Stimulated activated CD4-positive, alpha-beta T cell treated with anti-CD3 and anti-CD28 coated beads, Interleukin-1b, Interleukin-23, amount 100 ng/mL, for 4 hours (primary cell): Measurements from ENCODE around the gene MAPK4.
"Not testable (repeated sequence)": the region's sequence is repeated elsewhere in the genome, so short reads cannot be mapped to it uniquely, and the experiment has no call there.

Experiments used
- DNase-seq, 2 donors: peaks; one replicate each; pipeline ENCODE4 v3.0.0-alpha.2; 2020; ENCODE audit warnings: low read depth in 2 of 2

Gene MAPK4

DNA sequence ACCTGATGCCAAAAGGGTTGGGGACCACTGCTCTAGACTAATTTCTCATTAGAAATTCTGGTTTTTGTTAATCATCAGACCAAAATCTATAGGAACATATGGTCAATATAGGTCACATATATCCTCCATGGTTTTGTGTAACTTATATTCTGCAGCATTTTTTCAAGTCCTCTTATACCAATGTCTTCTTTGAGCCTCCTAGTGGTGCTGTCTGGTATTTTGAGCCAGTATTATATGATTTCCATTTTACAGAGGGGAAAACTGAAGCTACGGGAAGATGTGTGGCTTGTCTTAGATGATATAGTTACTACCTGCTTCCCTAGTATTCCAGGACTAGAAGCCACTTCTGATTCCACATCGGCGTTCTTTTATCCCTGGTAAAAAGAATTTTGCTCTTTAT, 13.8 kb downstream of the MAPK4 start:
- no peak for DNase-seq

DNA sequence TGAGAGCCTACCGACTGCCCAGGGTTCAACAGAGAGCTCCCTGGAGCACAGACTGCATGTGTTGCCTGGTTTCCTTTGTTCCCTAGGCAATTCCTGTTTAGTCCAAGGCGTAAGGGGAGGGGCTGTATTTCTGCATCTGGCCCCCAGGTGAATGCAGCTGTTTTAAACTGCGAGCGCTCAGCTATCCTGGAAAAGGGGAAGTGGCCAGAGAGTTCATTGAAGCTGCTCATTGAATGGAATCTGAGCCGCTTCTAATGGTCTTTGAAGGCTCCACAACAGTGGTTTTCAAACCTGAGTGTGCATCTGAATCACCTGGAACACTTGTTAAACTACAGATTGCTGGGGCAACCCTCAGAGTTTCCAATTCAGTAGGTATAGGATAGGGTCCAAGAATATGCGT, 18.1 kb downstream of the MAPK4 start:
- no peak for DNase-seq

DNA sequence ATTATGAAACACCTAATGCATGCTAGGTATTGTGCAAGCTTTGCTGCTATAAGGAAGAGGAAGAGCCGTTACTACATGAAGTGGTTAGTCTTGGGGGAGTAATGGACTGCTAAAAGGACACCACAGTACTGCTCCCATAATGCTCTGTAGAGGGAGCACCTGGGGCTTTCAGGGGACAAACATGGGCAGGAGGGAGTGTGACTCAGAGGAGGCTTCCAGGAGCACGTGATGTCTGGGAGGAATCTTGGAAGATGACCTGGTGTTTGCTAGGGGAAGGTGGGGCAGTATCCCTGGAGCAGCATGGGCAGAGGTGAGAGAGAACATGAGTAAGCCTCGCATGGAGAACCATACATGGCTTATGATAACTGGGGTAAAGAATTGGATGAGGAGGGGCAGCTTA, 18.8 kb downstream of the MAPK4 start:
- no peak for DNase-seq

DNA sequence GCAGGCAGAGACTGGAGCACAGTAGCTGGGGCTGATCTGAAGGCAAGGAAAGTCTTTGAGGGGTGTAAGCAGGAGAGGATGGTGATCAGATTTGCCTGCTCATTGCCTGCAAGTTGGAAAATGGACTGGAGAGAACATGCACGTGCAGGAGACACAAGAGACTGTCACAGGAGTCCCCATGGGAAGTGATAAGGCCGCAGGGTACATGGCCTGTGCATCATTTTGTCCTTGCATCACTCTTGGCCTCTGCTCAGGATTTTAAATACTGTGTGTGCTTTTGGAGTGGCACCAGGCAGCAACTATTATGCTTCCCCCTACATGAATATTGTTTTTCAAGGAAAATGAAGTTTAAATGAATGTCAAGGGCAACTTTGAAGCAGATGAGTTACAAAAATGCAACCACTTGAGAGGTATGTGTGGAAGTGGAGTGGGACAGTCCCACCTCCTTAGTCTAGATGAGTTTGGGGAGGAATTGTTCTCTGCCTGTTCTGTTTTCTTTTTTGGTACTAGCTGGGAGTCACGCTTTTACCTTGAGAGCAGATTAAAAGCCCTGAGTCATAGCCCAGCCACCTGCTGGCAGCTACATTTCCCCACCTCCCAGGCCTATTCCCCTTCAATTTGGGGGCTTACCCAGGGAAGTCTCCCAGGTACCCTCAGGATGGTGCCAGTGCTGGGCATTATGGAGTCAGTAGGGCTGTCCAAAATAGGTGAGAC, 19.3 kb downstream of the MAPK4 start:
- no peak for DNase-seq

DNA sequence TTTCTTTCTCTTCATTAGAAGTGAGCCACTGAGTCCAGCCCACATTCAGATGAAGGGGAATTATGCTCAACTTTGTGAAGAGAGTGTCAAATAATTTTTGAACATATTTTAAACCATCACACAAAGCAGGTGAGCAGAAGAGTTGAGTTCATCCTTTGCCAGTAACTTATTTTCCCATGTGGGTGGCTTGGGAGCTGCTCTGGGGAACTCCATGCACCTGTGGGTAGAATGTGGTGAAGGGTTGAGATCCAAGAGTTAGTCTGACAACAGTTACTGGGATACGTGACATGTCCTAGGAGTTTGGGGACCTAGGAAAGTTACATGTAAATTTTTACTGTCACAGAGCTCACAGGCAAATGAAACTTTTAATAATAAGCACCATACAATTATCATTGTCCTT, 21.6 kb downstream of the MAPK4 start:
- DNase-seq, result no peak

DNA sequence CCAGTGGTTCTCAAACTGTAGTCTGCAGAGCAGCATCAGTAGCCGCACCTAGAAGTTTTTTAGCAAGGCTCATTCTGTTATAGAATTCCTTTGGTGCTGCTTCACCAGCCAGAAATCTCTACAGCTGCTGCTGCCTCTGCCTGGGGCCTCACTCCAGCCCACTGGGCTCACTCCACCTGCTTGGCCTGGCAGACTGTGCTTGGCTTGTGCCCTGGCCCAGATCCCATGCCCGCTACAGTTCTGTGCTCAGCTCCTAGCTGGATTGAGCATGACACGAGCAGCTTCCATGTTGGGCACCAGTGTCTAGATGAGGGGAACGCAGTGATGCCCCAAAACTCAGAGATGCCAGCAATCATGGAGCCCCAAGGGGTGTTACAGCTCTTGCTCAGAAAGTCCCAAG, 22.6 kb downstream of the MAPK4 start:
- no peak for DNase-seq

DNA sequence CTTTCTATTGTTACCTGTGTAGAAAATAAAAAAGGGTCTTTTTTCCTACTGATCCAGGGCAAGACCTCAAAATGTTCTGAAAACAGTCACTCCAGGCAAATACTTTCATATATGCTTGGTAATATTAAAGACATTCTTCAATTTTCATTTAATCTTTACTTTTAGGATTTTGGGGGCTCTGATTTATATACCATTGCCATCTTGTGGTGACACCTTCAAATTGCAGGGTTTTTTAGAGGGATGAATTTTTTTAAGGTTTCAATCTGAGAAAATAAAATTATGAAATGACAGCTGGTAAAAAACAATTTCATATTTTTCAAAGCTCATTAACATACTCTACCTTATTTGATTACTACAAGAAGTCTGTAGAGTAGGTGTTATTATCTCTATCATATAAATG, 26.8 kb downstream of the MAPK4 start:
- DNase-seq, result no peak

DNA sequence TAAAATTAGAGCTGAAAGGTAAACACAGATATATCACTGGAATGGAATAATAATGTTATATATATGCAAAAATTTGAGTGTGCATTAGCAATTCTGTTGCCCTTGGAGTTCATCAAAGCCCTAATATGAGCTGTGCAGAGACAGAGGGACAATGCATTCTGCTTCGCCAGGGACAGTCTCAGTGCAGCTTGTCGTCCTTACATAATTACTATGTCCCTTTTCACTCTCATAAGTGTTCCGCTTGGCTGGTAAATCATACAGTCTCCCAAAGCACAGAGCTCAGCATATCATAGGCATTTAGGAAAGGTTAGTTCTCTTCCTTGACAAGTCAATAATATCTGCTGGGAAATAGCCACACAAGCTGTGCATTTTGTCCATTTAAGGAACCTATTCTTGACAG, 30.7 kb downstream of the MAPK4 start:
- no peak for DNase-seq

DNA sequence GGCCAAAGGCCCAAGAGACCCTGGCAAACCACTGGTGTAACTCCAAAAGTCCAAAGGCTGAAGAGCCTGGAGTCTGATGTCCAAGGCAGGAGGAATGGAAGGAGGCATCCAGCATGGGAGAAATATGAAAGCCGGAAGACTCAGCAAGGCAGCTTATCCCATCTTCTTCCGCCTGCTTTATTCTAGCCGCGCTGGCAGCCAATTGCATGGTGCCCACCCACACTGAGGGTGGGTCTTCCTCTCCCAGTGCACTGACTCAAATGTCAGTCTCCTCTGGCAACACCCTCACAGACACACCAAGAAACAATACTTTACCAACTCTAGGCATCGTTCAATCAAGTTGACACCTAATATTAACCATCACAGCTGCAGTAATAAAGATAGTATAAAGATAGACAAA, 34.1 kb downstream of the MAPK4 start:
- DNase-seq, result no peak

DNA sequence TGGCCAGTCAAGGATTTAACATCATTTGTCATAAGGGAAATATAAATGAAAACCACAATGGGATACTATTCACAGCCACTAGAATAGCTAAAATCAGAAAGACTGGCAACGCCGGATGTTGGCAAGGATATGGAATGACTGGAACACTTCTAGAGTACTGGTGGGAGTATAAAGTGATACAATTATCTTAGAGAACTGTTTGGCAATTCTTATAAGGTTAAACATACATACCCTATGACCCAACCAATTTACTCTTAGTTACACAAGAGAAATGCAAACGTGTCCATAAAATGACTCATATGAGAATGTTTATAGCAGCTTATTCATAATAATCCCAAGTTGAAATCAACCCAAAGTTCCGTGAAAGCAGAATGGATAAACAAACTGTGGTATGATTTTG, 35.1 kb downstream of the MAPK4 start:
- DNase-seq, result no peak

DNA sequence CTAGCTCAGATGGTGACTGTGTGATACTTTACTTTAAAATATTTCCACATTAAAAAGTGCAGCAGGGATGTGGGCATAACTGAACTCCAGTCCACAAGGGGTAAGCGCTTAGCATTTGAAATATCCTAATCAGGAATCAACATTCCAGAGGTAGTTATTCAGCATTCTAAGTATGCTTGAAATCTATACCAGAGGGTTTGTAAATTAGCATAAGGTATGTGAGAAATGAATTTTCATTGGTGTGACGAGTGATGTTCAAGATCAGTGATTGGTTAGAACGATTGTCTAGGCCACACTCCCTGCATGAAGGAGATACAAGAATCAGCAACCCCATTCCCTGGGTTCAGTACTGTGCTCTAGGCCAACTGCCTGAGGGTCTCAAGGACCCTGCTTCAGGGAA, 42.6 kb downstream of the MAPK4 start:
- DNase-seq, result no peak

DNA sequence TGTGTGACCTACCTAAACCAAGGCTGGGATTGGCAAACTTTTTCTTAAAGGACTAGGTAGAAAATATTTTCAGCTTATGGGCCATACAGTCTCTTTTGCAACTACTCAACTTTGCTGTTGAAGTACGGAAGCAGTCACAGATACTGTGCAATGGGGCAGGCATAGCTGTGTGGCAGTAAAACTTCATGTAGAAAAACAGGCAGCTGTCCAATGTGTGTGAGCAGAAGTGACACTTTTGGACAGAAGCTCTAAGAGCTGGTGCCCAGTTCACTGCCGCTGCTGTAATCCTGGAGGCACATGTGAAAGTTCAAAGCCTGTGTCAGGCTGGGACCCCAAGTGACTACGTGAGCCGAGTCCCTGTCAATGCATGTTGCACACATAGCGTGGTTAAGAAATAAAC, 46.7 kb downstream of the MAPK4 start:
- no peak for DNase-seq

DNA sequence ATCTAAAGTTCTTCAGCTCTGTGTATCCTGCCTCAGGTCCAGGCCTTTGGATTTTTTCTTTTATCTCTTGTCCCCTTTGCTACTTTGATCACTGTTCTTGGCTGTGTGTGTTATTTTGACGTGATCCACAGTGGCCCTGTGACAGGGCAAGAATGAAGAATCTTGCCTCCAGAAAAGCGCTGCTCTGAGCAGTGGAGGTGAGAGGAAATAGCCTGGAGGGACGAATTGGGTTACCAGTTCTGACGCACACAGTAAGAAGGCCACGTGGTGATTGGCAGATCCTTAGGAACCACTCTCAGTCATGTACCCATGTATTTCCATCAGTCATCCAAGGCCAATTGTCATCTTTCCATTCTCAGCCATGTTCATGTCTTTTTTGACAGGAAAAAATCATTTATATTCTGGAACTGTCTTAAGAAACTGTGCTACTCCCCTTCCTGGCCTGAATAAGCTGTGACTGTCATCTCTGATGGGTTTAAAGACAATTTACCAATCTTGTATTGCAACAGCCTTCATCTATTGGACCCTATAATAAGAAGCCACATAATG, 47.6 kb downstream of the MAPK4 start:
- no peak for DNase-seq

DNA sequence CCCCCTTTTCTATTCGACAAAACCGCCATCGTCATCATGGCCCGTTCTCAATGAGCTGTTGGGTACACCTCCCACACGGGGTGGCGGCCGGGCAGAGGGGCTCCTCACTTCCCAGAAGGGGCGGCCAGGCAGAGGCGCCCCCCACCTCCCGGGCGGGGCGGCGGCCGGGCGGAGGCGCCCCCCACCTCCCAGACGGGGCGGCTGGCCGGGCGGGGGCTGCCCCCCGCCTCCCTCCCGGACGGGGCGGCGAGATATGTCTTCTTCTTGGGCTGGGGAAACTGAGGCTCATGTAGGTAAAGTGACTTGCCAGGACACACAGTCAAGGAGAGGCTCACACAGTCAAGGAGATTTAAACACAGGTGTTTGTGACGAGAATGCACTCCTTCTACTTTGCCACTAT, 49.3 kb downstream of the MAPK4 start:
- not testable (repeated sequence) for DNase-seq

DNA sequence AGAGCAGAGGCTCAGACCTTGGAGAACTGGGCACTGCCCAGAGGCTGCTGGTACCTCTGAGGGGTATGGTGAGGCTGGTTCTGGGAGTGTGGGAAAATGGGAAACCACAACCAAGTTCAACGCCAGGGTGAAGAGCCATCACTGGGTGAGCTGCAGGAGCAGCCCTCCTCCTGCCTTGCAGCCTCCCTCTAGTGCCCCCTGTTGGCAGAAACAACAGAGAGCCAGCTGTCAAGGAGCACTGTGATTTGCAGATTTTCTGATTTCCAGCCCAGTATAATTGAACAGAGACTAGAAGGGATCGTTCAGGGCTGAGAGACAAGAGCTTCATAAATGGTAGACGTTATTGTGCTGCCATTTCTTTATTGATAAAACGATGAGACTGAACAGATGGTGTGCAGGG, 50.5 kb downstream of the MAPK4 start:
- no peak for DNase-seq

DNA sequence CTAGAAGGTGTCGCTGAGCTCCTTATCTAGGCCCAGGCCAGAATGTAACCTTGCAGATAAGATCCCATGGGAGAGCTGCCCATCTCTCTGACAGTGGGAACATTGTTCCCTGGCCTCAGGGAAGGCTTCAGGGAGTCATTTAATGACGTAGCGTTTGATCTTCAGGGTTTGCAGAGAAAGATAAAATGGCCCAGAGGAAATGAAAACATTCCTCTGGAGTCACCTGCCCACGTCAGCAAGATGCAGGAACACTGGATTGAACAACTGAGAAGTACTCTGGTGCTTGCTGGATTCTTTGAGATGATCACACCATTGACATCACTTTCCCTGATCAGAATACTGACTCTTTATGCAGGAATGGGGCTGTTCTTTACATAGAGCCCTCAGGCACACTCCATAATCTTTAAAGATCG, 51.6 kb downstream of the MAPK4 start:
- DNase-seq, result no peak

DNA sequence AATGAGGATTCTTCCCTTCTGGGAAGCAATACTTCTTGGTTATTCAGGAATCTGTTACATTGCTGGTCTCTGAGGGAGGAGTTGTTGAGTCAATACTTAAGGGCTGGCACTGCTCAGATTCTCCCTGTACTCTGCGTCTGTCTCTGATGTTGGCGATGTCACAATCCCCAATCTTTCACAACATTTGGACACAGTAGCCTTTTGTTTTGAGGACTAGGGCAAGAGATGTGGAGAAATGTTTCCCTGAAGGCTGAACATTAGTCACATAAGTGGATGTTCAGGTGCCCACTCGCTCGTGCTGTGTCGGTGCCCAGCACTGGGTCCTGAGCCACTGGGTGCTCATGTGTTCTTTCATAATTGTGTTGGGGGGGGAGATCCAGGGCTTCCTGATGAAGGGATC, 55.0 kb downstream of the MAPK4 start:
- no peak for DNase-seq

DNA sequence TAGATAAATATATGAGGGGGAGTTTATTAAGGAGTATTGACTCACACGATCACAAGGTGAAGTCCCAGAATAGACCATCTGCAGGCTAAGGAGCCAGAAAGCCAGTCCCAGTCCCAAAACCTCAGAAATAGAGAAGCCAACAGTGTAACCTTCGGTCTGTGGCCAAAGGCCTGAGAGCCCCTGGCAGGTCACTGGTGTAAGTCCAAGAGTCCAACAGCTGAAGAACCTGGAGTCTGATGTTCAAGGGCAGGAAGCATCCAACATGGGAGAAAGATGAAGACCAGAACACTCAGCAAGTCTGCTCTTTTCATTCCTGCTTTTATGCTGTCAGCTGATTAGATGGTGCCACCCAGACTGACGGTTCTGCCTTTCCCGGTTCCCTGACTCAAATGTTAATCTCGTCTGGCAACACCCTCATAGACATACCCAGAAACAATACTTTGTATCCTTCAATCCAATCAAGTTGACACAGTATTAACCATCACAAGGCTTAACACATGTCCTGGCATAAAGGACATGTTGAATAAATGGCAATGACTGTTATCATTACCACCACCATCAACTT, 56.7 kb downstream of the MAPK4 start:
- DNase-seq, result no peak

DNA sequence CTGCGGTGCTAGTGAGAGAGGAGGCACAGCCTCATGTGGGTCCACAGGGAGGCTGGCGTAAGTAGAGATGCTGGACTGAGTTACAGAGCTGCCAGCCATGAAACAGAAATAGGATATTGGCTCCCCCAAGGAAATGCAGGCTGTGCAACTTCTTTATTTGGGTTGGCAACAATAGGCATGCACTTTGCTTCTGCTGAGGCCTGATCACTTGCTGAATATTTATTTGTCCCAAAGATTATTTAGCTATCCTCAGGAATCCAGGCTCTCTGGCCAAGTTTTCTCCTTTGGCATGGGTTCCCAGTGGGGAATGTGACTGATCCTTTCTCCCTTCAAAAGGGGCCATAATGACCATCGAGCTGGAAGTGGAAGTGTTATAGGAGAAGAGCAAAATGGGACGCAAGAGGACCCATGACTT, 60.0 kb downstream of the MAPK4 start:
- no peak for DNase-seq

DNA sequence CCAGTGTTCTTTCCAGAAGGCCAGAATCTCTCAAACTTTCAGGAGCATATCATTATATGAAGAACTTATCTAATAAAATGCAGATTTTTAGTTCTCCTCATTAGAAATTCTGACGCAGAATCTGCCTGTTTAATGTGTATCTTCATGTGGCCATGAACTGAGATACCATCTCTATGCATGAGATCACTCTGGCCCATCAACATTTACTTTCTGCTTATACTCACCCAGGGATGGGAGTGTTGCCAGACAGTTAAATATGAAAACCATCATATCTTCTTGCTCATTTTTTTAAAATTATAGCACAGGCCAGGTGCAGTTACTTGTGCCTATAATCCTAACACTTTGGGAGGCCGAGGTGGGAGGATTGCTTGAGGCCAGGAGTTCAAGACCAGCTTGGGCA, 60.4 kb downstream of the MAPK4 start:
- no peak for DNase-seq

DNA sequence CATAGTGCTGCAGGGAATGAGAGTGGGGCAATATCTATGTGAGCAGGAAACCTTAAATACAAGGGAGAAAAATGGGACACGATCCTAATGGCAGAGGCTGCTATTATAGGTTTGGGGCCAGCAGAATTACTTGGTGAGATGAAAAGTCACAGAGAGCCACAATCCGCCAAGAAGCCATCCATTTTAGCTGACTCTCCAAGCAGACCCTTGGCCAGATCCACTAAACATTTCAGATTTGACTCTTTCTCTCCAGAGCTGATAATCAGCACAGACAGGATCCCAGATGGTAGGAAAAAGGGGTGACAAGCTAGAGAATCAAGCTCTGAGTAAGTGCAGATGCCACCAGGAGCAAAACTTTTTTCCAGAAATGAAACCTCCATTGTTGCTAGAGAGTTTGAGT, 61.5 kb downstream of the MAPK4 start:
- no peak for DNase-seq

DNA sequence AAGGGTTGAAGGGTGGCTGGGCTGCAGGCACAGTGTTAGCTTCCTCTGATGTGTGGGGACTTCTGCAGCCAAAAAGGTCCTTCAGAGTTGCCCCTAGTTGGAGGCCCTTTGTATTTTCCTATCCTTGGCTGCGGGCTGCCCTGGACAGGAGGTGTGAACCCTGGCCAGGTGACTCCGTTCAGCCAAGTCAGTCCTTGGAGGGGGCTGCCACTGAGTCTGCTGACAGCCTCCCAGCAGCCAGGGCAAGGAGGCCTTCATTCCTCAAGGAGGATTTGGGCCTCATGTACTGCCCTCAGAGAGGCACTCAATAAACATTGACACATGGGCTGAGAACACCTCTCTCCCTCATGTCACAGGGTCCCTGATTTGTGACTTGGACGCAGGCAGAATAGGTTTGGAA, 62.4 kb downstream of the MAPK4 start:
- DNase-seq, result no peak

DNA sequence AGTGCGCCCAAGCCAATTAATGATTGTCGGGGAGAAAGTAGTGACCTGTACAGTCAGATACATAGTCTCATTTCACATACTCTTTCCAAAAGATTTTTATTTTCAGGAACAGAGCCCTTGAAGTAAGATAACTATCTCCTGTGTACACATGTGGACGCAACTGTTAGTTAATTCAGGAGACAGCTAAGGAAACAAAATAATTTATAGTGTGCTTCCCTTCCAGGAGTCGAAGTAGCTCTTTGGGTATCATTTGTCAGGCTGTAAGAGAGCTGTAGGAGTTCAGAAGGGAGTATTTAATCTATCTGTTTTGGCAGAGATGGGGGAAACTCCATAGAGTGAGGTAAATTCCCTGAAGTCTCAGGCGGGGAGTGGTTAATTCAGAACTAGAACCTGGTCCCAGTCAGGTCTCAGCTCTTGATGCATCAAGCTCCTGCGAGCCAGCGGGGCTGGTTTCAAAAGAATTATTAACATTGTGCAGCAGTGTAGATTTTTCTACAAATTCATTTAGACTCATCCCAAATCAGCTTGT, 63.0 kb downstream of the MAPK4 start:
- no peak for DNase-seq
